ENCODE results near the gene ZBTB7C.

Gene ZBTB7C

GRCh38 chr18:48055351-48055750, 353.8 kb downstream of the ZBTB7C start:
- DNase-seq (ENCODE audit: low spot score) = no peak

DNA sequence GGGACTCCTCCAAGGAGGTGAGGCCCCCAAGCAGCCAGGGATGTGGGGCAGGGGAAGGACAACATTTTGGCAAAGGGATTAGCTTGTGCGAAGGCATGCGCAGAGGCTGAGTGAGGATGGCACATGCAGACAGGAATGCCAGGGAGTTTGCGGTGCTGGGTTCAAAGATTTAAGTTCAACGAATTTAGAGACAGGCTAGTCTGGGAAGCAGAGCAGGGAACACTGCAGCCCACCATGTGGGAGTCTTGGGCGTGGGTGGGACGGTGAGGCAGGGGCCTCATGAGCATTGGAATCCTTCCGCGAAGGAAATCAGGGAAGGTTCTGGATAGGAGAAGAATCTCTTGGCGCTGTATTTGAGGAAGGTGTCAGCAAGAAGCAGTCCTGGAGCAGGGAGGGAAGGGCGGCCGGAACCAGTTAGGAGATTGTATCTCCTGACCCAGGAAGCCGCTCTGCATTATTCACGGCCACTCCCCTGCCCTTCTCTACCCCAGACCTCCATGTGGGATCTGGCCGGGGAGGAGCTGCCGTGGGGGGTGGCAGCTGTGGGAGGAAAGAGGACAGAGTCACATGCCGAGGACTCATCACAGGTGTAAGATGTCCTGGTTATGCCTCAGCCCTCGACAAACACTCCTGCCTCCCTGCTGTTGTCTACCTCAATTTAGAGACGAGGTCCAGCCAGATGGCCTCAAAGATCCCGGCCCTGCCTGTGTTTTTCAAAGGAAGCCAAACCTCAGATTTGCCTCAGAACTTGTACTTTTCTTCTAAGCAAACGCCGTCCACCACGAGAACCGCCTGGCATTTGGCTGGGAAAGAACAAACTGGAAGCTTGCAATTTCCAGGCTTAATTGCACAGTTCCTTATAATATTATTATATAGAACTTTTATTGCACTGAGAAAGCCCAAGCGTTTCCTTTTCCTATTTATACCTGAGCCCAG, 355.0 kb downstream of the ZBTB7C start:
- DNase-seq (ENCODE audit: low spot score) = no peak

- DNase-seq (ENCODE audit: low spot score) = no peak
Measured at GRCh38 chr18:48052842-48053241, 356.3 kb downstream of the ZBTB7C start.

- no peak for DNase-seq (ENCODE audit: low spot score)
Measured at GRCh38 chr18:48051945-48052840, 357.0 kb downstream of the ZBTB7C start.

- no peak for DNase-seq (ENCODE audit: low spot score)
Measured at GRCh38 chr18:48050176-48050575, 359.0 kb downstream of the ZBTB7C start.

DNA sequence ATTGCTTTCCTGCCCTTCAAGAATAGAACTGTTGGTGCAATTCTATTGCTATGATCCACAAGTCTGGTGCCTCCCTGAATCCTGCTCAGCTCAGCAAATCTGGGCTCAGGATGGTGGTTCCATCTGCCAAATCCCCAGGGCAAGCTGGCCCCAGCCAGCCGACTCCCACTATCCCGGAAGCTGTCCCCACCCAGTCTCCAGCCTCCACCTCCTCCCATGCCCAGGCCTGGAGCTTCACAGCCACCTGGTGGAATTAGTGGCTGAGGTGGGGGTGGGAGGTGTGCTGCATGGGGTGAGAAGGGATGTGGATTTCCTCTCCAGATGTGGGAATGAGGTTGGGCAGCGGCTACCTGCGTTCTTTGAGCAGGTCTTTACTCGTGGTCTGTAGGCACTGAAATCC, 359.4 kb downstream of the ZBTB7C start:
- no peak for DNase-seq (ENCODE audit: low spot score)

DNA sequence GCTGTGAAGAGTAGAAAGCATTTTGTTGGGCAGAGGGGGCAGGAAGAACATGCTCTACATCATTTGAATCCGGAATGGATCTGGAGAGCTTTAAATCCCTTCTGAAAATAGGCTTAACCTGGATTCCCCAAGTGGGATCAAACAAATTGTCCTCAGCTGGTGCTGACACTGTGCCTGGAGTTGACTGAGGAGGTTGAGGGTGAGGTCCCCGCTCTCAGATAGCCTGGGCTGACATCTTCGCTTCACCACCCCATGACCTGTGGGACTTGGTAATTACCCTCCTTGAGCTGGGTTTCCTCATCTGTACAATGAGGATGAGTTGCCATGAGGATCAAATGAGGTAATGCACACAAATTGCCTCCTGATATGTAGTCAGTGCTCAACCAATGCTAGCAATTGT, 360.9 kb downstream of the ZBTB7C start:
- DNase-seq (ENCODE audit: low spot score) = no peak

DNA sequence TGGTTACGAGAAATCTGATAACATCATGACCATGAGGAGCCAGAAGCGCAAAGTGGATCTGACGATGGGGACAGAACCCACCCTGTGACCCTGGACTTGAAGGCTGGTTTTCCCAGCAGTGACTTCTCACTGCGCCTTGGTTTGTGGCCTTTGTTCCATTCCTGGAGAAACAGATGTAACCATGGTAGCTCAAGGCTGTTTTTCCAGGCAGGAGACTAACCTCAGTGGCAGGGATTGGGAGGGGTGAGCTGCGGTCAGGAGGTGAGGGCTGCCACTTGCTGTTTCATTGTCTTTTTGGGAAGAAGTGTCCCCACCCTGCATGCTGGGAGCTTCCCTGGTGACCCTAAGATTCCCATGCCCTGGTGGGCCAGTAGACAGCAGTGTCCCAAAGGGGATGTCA, 362.3 kb downstream of the ZBTB7C start:
- DNase-seq (ENCODE audit: low spot score) = no peak

- no peak for DNase-seq (ENCODE audit: low spot score)
Measured at GRCh38 chr18:48045744-48046143, 363.4 kb downstream of the ZBTB7C start.

DNA sequence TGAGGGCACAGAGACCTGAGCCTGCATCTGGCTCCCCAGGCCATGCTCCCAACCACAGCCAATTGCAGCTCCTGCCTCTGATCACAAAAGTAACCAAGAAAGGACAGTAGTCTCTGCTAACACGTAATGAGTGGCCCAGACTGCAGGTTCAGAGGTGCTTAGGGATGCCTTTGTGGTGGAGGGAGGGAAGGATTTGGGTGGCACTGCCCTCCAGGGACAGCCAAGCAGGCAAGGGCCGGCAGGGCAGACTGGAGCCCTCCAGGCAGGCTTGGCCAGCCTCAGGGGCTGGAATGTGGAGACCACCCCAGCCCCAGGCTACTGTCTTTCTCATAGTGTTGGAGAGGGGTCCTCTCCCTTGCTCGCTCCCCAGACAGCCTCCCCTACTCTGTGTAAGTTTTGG, 364.2 kb downstream of the ZBTB7C start:
- DNase-seq (ENCODE audit: low spot score) = no peak

- DNase-seq (ENCODE audit: low spot score) = no peak
Measured at GRCh38 chr18:48043166-48043565, 366.0 kb downstream of the ZBTB7C start.

GRCh38 chr18:48042431-48042830, 366.8 kb downstream of the ZBTB7C start:
- no peak for DNase-seq (ENCODE audit: low spot score)

GRCh38 chr18:48040457-48041110, 368.6 kb downstream of the ZBTB7C start:
- no peak for DNase-seq (ENCODE audit: low spot score)

- DNase-seq (ENCODE audit: low spot score) = no peak
Measured at GRCh38 chr18:48039769-48040215, 369.4 kb downstream of the ZBTB7C start.

DNA sequence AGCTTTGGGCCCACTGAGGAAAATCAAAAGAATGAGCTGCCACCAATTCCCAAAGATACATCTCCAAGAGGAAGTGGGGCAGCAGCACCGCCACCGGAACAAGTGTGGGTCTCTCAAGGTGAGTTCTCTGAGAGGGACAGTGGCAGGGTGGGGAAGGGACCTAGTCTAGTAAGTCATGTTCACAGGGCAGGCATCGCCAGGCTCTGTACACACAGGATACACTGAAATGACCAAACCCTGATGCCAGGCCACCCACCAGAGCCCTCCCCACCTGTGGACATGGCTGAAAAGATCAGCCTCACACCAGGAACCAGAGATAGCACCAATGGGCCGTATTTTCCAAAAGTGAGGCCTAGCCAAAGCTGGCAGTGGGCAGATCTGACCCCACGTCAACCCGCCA, 370.5 kb downstream of the ZBTB7C start:
- DNase-seq (ENCODE audit: low spot score) = no peak

GRCh38 chr18:48037481-48038271, 371.5 kb downstream of the ZBTB7C start:
- DNase-seq (ENCODE audit: low spot score) = no peak

DNA sequence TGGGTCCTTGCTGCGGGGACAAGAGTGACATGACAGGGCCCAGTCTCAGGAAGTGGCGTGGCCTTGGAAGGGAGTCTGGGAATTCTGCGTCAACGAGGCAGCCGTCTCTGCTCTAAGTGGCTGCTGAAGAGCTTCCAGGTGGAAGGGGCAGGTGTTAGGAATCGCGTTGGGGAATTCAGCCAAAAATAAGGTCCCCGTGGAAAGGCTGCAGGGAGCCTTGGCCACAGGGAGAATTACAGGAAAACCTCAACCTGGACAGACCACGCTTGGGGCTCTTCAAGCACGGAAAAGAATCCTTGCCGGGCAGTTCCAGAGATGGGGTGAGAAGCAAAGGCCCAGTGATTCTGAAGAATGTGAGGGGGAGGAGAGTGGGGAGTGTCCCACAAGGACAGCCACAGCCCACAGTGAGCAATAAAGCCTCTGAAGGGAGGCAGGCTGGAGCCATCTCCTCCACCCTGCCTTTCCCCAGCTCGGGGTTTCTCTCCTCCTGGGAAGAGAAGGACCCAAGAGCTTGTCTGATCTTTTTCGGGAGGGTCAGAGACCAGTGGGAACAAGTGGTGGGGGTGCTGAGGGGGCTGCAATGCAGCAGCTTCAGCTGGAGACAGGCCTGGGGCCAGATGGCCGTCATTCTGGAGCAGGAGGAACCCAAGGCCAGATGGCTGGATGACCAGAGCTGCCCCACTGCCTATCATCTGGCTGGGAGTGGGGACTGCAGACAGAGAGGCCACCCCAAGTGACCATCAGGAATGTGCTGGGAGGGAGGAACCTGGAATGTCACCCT, 372.4 kb downstream of the ZBTB7C start:
- DNase-seq (ENCODE audit: low spot score) = no peak

GRCh38 chr18:48036226-48036625, 373.0 kb downstream of the ZBTB7C start:
- no peak for DNase-seq (ENCODE audit: low spot score)

DNA sequence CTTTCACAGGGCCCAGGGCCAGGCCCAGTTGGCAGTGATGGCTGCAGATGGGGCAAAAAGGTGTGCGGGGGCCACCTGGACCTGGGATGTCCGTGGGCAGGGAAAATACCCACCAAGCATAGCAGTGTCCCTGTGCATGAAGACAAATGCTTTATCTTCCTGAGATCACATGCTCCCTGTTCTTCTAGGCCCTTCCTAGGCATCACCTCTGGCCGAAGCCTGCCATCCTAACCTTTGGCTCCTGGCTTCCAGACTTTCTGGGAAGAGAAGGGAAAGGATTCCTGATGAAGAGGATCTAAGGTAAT, 373.7 kb downstream of the ZBTB7C start:
- no peak for DNase-seq (ENCODE audit: low spot score)

DNA sequence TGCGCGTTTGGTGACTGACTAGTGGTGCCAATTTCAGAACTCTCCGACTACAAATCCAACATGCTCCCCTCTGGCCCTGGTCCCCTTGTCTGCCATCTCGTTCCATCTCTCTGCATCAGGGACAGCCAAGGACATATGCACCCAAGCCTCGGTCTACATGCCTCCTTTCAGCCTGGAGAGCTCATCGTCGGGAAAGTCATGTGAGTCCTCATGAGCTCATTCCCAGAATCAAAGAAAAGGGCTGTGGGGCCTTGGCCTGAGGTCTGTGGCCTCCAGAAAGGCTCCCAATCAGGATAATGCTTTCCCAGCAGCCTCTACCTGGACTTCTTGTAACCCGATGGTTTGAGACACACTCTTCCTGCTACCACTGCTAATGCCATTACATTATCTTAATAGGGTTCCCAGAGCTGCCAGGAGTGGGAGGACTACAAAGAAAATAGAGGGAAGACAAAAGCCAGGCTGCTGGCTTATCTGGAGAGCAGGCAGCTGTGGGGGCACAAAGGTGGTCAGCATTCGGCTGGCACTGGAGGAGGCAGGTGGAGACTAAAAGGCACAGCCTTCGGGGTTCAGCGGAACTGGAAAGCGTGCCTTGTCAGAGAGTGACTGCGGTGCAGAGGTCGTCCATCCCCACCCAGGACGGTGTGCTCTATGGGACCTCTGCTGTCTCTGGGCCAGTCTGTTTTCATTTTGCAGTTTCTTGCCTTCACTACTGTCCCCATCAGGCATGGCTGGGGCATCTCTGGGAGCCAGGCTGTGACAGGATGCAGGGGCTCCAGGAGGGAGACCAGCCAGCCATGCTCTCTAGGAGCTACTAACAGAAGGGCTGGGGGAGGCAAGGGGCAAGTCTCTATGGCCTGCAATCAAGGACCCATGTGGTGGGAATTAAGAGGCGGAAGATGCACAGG, 374.3 kb downstream of the ZBTB7C start:
- DNase-seq (ENCODE audit: low spot score) = no peak

All from globus pallidus (tissue), 1 donor.